22Rv1 (cell line): ENCODE measurements around the gene SLC17A5.

Source experiments
- ZFX ChIP-seq: fragments of 450-650 bp; IDR thresholded peaks from 2 replicates; pipeline ENCODE4 v1.6.1; 2017; ENCODE audit warnings: antibody characterized with exemption, borderline replicate concordance
- TF ChIP-seq, protein P1 (sequence below): fragments of 450-650 bp; IDR thresholded peaks from 2 replicates; pipeline ENCODE4 v1.5.1; 2017; ENCODE audit warnings: mild to moderate bottlenecking

DNA sequence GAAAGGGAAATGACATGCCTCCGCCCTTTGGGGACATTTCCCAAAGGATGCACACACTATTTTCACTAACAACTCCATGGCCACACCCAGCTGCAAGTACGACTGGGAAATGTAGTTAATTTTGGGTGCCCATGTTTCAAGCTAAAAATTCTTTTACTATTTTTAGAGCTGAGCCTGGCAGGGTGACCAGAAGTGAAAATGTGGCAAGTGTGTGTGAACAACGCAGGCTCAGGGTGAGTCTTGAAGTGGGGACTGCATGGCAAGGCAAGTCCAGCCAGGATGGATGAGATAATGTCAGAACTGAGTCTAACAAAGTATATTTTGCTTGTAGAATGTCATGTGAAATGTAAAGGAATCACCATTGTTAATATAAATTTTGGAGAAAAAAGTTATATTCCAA is 25.2 kb upstream of the SLC17A5 start:
- TF ChIP-seq, protein P1, sequence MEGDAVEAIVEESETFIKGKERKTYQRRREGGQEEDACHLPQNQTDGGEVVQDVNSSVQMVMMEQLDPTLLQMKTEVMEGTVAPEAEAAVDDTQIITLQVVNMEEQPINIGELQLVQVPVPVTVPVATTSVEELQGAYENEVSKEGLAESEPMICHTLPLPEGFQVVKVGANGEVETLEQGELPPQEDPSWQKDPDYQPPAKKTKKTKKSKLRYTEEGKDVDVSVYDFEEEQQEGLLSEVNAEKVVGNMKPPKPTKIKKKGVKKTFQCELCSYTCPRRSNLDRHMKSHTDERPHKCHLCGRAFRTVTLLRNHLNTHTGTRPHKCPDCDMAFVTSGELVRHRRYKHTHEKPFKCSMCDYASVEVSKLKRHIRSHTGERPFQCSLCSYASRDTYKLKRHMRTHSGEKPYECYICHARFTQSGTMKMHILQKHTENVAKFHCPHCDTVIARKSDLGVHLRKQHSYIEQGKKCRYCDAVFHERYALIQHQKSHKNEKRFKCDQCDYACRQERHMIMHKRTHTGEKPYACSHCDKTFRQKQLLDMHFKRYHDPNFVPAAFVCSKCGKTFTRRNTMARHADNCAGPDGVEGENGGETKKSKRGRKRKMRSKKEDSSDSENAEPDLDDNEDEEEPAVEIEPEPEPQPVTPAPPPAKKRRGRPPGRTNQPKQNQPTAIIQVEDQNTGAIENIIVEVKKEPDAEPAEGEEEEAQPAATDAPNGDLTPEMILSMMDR, result no peak
- TF ChIP-seq ZFX, result no peak
